Right hindlimb (tissue), 1 donor: ENCODE data around the gene HIF3A.
"Not testable (repeated sequence)": the region's sequence is repeated elsewhere in the genome, so short reads cannot be mapped to it uniquely, and the experiment has no call there.

Experiments used
- DNase-seq: peaks from one replicate; pipeline ENCODE4 v3.0.0-alpha.2; 2018

The HIF3A gene

DNA sequence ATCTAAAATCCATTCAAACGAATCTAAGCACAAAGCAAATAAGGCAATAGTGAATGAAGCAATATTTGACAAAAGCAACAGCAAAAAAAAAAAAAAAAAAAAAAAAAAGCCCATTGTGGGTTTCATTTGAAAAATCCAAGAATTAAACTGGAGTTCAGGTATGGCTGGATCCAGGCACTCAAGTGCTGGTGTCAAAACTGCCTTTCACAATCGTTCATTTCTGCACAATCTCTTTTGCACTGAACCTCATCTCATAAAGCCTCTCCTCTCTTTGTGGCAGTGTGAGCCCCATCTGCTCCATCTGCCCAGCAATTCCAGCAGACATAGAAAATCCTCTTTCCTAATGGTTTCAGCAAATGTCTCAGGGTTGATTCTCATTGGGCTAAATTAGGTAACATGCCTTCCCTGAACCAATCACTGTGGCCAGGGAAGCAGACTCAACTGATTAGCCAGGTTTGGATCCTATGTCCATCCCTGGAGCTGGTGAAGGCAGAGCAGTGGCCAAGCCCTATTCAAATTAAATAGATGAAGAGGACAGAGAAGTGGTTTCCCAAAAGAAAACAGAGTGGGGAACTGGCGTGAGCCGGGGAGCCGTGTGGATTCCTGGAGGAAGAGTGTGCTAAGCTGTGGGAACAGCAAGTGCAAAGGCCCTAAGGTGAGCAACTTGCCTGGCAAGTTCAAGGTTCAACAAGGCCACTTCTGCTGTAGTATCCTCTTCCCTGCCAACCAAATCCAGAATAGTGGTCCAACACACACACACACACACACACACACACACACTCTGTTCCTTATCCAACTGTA, 1.2 kb upstream of the HIF3A start:
- DNase-seq, result no peak

DNA sequence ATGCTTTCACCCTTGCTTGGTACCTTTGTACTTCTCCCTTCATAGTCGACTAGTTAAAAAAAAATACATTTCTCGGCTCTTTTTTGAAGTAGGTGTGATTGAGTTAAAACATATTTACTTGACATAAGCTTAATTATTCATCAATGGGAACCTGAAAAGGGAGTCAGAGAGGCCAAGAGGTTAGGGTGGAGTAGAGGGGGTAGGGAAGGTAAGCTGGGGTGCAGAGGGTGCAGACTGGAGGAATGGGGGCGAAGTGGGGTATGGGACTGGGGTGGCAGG, 701 bp upstream of the HIF3A start:
- no peak for DNase-seq

GRCh38 chr19:46297700-46298478, 1.0 kb downstream of the HIF3A start:
- DNase-seq, result peak; percentile 95

GRCh38 chr19:46298479-46299003, 1.7 kb downstream of the HIF3A start:
- no peak for DNase-seq

DNA sequence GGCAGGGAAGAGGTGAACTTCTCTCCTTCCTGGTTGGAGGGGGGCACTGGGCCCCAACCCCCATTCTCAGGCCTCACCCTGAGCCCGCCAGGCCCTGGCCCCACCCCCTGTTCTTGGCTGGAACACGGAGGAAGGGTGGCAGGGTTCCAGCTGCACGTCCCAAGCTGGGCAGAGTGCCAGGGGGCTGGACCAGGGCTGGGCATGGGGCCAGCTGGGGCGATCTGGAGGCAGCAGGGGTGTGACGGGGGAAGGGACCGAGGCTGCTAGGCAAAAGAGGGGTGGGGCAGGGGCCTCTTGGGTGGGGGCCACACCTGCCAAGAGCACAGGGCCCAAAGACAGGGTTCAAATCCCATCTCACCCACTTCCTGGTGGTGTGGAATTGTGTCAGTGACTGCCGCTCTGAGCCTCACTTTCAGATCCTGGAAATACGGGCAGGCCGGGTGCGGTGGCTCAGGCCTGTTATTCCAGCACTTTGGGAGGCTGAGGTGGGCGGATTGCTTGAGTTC, 2.2 kb downstream of the HIF3A start:
- peak; percentile 97 for DNase-seq

DNA sequence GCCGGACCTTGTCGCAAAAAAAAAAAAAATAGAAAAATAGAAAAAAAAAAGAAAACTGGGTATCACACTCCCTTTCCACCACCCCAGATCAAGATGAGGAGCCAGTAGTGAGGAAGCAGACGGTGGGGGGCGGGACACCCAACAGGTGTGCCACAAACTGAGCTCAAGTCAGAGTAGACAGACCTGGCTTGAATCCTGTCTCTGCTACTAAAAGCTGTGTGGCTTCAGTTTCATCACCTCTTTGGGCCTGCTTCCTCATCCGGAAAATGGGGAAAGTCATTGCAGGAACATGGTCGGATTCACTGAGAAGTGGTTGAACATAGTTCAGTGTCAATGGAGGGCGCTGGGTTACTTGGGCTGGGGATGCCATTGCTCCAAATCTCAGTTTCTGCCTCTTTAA, 2.9 kb downstream of the HIF3A start:
- DNase-seq, result no peak

DNA sequence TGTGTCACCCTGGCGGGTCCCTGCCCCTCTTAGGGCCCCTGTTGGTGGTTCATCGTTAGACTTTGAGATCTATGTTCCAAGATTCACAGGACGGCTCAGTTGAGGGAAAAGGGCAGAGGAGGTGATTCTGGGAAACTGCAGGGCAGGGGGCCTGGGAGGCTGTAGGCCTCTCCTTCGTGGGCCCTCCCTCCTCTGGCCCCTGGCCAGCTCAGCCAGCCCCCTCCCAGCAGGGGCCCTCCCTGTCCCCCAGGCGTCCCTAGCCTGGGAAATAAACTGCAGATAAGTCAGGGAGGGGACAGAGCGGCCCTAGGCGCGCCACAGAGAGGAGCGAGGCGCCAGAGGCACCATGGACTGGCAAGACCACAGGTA, 6.5 kb downstream of the HIF3A start:
- DNase-seq, result no peak

DNA sequence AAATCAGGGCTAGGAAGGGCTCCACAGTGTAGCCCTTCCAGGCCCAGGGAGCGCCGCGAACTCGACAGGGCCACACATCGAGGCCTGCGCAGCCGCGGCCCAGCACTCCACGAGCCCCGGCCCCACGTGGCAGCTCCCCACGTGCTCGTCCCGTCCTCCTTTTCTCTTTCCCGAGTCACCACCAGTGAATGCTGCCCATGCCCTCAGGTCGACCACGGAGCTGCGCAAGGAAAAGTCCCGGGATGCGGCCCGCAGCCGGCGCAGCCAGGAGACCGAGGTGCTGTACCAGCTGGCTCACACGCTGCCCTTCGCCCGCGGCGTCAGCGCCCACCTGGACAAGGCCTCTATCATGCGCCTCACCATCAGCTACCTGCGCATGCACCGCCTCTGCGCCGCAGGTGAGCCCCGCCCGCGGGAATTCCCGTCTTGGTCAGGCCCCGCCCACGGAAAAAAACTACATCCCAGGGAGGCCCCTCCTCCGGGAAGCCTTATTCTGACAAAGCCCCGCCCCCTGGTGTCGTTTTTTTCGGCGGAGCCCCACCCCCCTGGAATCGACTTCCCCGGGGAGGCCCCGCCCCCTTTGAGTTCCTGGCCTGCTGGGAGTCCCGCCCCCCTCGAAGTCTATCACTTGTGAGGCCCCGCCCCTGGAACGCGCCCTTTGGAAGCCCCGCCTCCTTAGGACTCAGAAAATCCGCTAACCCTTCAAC, 7.0 kb downstream of the HIF3A start:
- DNase-seq, result peak; percentile 74

DNA sequence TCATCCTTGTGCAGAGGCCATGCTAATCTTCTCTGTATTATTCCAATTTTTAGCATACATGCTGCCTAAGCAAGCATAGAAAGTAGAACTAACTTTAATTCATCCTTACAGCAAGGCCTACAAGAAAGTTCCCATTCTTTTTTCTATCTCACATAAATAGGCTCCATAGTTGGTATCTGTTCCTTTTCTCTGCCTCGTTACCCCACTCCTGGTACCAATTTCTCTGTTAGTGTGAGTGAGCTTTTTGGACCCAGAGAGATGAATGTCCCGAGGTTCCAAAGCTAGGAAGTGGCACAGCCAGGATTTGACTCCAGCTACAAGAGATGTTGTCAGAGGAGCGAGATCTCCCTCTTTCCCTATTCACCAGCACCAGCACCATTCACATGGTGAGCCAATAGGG, 9.7 kb downstream of the HIF3A start:
- DNase-seq, result no peak

GRCh38 chr19:46308510-46308909, 11.7 kb downstream of the HIF3A start:
- DNase-seq, result no peak

GRCh38 chr19:46309056-46309455, 12.2 kb downstream of the HIF3A start:
- DNase-seq, result no peak

DNA sequence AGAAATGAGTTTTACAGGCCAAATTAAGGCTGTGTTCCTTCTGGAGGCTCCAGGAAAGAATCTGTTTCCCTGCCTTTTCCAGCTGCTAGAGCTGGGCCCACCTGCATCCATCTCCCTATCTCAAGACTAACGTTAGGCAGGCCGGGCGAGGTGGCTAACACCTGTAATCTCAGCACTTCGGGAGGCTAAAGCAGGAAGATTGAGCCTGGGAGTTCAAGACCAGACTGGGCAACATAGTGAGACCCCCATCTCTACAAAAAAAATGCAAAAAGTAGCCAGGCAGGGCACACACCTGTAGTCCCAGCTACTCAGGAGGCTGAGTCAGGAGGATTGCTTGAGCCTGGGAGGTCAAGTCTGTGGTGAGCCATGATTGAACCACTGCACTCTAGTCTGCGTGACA, 14.6 kb downstream of the HIF3A start:
- no peak for DNase-seq

DNA sequence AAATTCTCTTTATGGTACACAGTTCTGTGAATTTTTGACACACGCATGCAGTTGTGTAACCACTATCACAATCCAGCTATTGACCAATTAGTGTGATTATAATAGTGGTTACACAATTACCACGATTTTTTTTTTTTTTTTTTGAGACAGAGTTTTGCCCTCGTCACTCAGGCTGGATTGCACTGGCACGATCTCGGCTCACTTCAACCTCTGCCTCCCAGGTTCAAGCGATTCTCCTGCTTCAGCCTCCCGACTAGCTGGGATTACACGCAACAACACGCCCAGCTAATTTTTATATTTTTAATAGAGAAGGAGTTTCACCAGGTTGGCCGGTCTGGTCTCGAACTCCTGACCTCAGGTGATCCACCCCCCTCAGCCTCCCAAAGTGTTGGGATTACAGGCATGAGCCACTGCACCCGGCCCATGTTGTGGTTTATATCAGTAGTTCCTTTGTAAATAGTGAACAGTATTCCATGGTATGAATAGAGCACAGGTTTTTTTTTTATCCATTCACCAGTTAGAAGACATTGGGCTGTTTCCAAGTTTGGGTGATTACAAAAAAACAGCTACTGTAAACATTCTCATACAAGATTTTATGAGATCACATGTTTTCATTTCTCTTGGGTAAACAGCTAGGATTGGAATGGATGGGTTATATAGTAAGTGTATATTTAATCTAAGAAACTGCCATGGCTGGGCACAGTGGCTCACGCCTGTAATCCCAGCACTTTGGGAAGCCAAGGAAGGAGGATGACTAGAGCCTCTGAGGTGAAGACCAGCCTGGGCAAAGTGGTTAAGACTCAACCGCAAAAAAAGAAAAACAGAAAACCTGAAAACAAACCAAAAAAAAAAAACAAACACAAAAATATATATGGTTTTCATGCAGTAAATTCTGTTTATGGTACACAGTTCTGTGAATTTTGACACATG, 17.0 kb downstream of the HIF3A start:
- not testable (repeated sequence) for DNase-seq

GRCh38 chr19:46317339-46317738, 20.5 kb downstream of the HIF3A start:
- no peak for DNase-seq

- no peak for DNase-seq
Observed at GRCh38 chr19:46319613-46320012, 22.8 kb downstream of the HIF3A start.

- no peak for DNase-seq
Observed at GRCh38 chr19:46320559-46320958, 23.7 kb downstream of the HIF3A start.

- no peak for DNase-seq
Observed at GRCh38 chr19:46321653-46322052, 24.8 kb downstream of the HIF3A start.

DNA sequence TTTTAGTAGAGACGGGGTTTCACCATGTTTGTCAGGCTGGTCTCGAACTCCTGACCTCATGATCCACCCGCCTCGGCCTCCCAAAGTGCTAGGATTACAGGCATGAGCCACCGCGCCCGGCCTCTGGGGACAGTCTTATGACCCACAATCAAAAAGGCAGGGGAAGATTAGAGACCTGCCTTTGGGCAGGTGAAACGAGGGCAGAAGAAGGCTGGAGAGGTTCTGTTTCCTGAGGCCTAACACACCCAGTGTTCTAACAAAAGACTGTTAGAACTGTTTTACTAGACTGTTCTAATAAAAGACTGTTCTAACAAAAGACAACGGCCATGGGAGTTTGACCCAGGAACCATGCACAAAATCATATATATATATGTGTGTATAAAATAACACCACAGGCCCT, 26.4 kb downstream of the HIF3A start:
- DNase-seq, result not testable (repeated sequence)

- no peak for DNase-seq
Observed at GRCh38 chr19:46324277-46324676, 27.4 kb downstream of the HIF3A start.

DNA sequence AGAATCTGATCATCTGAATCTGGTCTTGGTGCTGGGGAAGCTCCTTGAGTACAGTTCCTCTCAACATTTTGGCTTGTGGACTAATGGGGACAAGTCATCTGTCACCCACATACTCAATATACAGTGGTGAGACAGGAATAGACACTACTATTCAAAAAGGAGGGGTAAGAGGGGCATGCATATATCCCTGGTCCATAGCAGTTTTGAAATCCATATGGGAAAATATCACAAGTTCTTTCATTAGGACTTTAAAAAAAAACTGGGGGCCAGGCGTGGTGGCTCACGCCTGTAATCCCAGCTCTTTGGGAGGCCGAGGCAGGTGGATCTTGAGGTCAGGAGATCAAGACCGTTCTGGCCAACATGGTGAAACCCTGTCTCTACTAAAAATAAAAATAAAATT, 29.8 kb downstream of the HIF3A start:
- no peak for DNase-seq

DNA sequence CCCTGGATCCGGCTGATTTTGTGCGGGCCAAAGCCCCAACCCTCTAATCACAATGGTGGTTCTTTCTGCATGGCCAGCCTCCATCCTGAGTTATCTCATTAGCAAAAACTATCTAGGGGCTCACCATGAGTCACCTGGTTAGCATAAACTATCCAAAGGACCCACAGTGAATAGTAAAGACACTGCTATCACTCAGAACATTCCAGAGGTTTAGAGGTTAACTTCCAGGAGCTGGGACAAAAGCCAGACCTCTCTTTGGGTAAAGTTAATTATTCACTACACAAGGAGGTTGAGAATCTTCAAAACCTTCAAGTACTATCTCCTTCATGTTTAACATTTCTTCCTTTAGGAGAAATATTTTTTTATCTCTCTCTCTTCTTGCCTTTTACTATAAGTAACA, 31.2 kb downstream of the HIF3A start:
- DNase-seq, result no peak

DNA sequence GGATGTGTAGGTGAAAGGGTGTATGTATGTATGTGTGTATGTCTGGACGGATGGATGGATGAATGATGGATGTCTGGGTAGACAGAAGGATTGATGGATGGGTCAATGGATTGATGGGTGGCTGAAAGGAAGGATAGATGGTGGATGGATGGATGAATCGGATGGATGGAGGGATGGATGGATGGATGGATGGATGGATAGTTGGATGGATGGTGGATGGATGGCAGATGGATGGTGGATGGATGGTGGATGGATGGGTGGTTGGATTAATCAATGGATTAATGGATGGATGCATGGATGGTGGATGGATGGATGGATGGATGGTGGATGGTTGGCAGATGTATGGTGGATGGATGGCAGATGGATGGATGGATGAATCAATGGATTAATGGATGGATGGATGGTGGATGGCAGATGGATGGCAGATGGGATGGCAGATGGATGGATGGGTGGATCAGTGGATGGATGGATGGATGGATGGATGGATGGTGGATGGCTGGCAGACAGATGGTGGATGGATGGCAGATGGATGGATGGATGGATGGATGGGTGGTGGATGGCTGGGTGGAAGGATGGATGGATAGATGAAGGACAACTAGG, 33.6 kb downstream of the HIF3A start:
- no peak for DNase-seq
